ENCODE measurements around the gene CD47. TPM values are rescaled to one million over a fixed set of nuclear protein-coding genes. Genes with fewer than 3 reads are reported as not detected.

CD47 gene
- total and polyA plus RNA-seq, 2 of the 4 experiments (the other 2 are of a cell fraction), result 45.9 to 52.0 TPM

DNA sequence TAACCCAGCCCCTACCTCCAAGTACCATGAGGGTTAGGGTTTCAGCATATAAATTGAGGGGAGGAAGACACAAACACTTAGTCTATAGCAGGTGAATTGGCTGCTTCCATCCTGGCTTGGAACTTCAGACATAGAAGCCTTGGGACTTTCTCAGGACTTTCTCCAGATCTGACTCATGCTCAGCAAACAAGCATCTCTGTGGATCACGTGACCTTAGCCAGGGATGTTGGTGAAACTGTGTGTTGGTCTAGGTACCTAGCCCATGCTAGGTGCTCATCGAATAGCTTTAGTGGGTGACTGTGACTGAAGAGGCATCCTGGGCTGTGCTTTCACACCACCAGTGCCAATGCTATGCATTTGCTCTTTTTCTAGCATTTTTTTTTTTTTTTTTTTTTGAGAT, 58.9 kb downstream of the CD47 start:
- Histone ChIP-seq H3K18ac (ENCODE audit: low read depth, low read length) (no peak overlapping the region), H2AK9ac (replicated peaks; ENCODE audit: low read depth, low read length, poor library complexity) (no peak overlapping the region), H4K20me1 (ENCODE audit: insufficient read depth, low read length) (no peaks in the 10 kb centered on the region), H3K56ac (ENCODE audit: extremely low read depth, insufficient read depth, low read length) (no peak overlapping the region), H3K4me2 (ENCODE audit: low read depth, low read length) (no peak overlapping the region), H3K23ac (ENCODE audit: low read depth, low read length) (no peak overlapping the region), H2BK20ac (ENCODE audit: low read depth, low read length) (no peak overlapping the region), H3K9ac (ENCODE audit: low read depth, low read length) (no peak overlapping the region), H3K4ac (ENCODE audit: low read depth, low read length) (no peak overlapping the region), H2BK120ac (ENCODE audit: low read depth, low read length) (no peak overlapping the region), H4K91ac (ENCODE audit: insufficient read depth, low read depth, low read length) (no peak overlapping the region), H3K27ac (ENCODE audit: insufficient read depth, low read length) (no peak overlapping the region), H2BK15ac (ENCODE audit: low read depth, low read length) (no peak overlapping the region), H3K36me3 (ENCODE audit: control insufficient read depth, insufficient read depth, low read length) (no peaks in the 10 kb centered on the region), H4K5ac (ENCODE audit: low read depth, low read length) (no peak overlapping the region), H3K27me3 (ENCODE audit: control insufficient read depth, insufficient read depth, low read length) (no peaks in the 10 kb centered on the region), H4K8ac (ENCODE audit: low read depth in 2 of 2, low read length in 2 of 2) (no peak overlapping the region), H3K79me1 (ENCODE audit: low read depth in 1 of 2, low read length in 2 of 2) (no peaks in the 10 kb centered on the region), H2AFZ (replicated peaks; ENCODE audit: low read length, poor library complexity) (no peak overlapping the region), H3K4me1 (ENCODE audit: control insufficient read depth, insufficient read depth, low read length) (peaks cover 2% of the 10 kb centered on the region; the same call in 1 of the 2 replicates), H3K9me3 (ENCODE audit: control insufficient read depth, insufficient read depth, low read length) (no peaks in the 10 kb centered on the region), H2BK5ac (ENCODE audit: low read depth, low read length, poor library complexity, severe bottlenecking) (no peak overlapping the region), H2AK5ac (ENCODE audit: low read depth, low read length) (no peak overlapping the region), H3K14ac (replicated peaks; ENCODE audit: low read depth, low read length) (no peak overlapping the region), H3K9me1 (ENCODE audit: insufficient read depth, low read length) (peaks cover 14% of the 10 kb centered on the region), H3K4me3 (ENCODE audit: insufficient read depth, low read depth, low read length) (no peak overlapping the region)
- ChIA-PET POLR2A (ENCODE audit: unreplicated experiment) (no interaction called here), CTCF (no interaction called here)
- in situ Hi-C loops (cut with MboI; ENCODE audit: low sequenced_read_pairs), result no loop called here
- TF ChIP-seq, protein P1, sequence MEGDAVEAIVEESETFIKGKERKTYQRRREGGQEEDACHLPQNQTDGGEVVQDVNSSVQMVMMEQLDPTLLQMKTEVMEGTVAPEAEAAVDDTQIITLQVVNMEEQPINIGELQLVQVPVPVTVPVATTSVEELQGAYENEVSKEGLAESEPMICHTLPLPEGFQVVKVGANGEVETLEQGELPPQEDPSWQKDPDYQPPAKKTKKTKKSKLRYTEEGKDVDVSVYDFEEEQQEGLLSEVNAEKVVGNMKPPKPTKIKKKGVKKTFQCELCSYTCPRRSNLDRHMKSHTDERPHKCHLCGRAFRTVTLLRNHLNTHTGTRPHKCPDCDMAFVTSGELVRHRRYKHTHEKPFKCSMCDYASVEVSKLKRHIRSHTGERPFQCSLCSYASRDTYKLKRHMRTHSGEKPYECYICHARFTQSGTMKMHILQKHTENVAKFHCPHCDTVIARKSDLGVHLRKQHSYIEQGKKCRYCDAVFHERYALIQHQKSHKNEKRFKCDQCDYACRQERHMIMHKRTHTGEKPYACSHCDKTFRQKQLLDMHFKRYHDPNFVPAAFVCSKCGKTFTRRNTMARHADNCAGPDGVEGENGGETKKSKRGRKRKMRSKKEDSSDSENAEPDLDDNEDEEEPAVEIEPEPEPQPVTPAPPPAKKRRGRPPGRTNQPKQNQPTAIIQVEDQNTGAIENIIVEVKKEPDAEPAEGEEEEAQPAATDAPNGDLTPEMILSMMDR (conservative IDR thresholded peaks at IDR 0.05; ENCODE audit: low read depth, low read length), result no peak
- TF ChIP-seq USF2 (IDR thresholded peaks at IDR 0.05; ENCODE audit: low read depth, low read length), result peak; percentile 73
- BruUV-seq (replicated peaks), result no TSS peak
- dilution Hi-C loops (cut with HindIII; ENCODE audit: low sequenced_read_pairs, unreplicated experiment), result no loop called here
- intact Hi-C loops (cut with micrococcal nuclease), result no loop called here
- peak; percentile 63; the same call in 1 of the 2 replicates for ATAC-seq (ENCODE audit: low read depth)
- no CpG with 5 or more reads among the region's 2 CpGs for WGBS, 2 experiments (ENCODE audit: extremely low coverage in 2 of 2, insufficient read length in 1 of 2)
- peak; percentile 52 for DNase-seq

Data from IMR-90 (cell line).